Erythroblast (primary cell): ENCODE measurements around the gene RBM17.
"Not testable (repeated sequence)": the region's sequence is repeated elsewhere in the genome, so short reads cannot be mapped to it uniquely, and the experiment has no call there.

Source experiments
- DNase-seq, 2 experiments: peaks; one replicate each; lab custom pipeline; 2025; lab: John Stamatoyannopoulos, UW
- GATA1 ChIP-seq: IDR thresholded peaks from 2 replicates; pipeline ENCODE4 v1.6.1; 2011; ENCODE audit warnings: low read depth, mild to moderate bottlenecking, control low read depth, low read length, moderate library complexity
- POLR2A ChIP-seq: IDR thresholded peaks from 2 replicates; pipeline ENCODE4 v1.6.1; 2011; ENCODE audit warnings: mild to moderate bottlenecking, low read length

The RBM17 gene

DNA sequence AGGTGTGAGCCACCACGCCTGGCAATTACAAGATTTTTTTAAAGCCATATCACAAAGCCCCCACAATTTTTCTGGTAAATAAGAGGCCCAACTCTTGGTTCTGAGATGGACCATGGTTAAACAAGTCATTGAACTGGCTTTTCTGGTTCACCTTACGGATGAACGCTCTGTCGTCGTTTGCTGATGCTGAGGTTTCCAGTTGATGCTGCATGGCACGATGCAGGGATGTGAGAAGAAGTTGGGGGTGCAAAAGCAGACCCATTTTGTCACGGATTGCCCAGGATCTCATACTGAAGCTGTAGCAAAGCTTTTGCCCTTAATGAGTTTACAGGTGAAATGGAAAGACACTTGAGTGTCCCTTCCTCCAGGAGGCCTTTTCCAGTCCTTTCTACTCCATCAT is 24.7 kb upstream of the RBM17 start:
- no peak for DNase-seq
- TF ChIP-seq GATA1: no peak
- no peak for TF ChIP-seq POLR2A

DNA sequence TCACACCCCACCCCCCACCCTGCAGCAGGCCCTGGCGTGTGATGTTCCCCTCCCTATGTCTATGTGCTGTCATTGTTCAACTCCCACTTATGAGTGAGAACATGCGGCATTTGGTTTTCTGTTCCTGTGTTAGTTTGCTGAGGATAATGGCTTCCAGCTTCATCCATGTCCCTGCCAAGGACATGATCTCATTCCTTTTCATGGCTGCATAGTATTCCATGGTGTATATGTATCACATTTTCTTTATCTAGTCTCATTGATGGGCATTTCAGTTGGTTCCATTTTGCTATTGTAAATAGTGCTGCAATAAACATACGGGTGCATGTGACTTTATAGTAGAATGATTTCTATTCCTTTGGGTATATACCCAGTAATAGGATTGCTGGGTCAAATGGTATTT is 24.1 kb upstream of the RBM17 start:
- not testable (repeated sequence) for DNase-seq

DNA sequence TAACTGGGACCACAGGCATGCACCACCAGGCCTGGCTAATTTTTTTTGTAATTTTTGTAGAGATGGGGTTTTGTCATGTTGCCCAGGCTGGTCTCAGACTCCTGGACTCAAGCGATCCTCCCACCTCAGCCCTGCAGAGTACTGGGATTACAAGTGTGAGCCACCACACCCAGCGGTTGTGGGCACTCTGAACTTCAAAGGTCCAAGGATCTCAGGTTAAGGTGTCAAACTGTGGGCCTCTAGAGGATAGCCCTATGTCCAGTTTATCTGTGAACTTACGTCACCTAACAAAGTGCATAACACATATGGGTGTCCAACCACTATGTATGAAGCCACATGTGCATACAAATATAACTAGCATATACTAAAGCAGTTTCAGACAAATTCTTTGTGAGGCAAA is 23.4 kb upstream of the RBM17 start:
- DNase-seq: no peak
- TF ChIP-seq GATA1 (no peak), POLR2A (no peak)

DNA sequence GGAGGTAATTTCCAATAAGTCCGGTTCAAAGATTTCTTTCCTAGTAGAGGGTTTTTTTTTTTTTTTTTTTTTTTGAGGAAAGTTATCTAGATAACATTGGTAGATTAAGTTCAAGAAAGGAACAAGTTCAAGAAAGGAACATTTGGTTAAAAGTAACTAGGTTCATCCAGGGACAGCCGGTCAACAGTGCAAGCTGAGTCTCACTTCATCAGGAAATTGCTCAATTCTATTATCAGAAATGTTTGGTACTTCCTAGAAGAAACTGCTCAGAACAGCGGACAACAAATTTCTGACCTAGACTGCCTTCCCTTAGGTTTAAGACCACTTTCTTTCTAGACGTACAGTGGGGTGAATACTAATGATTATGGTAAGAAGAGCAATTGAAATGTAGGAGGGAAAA is 23.0 kb upstream of the RBM17 start:
- DNase-seq: no peak
- TF ChIP-seq POLR2A: no peak
- TF ChIP-seq GATA1: no peak

DNA sequence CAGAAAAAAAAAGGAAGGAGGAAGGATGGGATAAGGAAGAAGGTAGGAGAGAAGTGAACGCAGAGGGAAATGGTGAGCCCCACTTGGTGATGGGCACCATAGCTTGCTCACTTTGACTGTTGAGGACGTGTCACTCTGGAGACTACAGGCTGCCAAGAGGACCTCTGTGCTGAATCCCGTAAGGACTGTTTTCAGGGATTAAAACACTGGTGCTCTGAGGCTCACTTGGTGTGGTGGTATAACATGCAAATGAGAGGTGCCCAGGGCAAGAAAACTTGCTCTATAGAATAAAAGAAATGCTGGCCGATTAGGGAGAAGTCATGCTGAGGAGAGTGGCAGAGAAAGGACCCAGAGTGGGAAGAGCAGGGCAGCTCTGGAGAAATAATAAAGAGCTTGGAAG is 21.4 kb upstream of the RBM17 start:
- no peak for DNase-seq
- no peak for TF ChIP-seq POLR2A
- no peak for TF ChIP-seq GATA1

DNA sequence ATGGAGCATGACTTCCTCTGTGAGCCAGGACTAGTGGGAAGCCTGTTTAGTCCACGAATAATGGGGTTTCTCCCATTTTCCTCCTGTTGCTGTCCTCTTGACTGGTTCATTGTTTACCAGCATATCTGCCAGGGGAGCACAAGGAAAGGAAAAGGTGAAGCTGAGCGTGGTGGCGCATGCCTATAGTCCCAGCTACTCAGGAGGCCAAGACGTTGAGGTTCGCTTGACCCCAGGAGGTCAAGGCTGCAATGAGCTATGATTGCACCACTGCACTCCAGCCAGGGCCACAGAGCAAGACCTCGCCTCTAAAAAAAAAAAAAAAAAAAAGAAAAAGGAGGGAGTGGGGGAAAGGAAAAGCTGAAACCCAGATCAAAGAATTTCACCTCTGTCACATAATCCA is 20.8 kb upstream of the RBM17 start:
- TF ChIP-seq POLR2A: no peak
- DNase-seq: no peak

DNA sequence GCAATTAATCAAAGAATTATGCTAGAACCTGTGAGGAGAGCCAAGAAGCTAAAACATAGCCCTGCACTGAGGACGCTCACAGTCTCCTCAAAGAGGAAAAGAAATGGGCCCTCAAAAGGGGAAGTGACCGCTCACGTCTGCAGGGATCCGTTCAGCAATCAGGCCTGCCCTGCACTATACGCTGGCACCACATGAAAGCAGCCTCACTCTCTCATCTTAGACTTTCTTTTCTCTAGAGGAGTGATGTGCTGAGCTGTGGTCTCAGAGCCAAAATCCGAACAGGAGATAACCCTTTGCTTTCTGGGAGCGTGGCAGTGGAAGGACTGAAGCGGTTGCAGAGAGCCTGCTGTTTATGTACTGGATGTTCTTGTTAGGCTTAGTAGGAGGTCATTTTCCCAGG is 20.4 kb upstream of the RBM17 start:
- DNase-seq: no peak
- no peak for TF ChIP-seq POLR2A
- TF ChIP-seq GATA1: no peak

DNA sequence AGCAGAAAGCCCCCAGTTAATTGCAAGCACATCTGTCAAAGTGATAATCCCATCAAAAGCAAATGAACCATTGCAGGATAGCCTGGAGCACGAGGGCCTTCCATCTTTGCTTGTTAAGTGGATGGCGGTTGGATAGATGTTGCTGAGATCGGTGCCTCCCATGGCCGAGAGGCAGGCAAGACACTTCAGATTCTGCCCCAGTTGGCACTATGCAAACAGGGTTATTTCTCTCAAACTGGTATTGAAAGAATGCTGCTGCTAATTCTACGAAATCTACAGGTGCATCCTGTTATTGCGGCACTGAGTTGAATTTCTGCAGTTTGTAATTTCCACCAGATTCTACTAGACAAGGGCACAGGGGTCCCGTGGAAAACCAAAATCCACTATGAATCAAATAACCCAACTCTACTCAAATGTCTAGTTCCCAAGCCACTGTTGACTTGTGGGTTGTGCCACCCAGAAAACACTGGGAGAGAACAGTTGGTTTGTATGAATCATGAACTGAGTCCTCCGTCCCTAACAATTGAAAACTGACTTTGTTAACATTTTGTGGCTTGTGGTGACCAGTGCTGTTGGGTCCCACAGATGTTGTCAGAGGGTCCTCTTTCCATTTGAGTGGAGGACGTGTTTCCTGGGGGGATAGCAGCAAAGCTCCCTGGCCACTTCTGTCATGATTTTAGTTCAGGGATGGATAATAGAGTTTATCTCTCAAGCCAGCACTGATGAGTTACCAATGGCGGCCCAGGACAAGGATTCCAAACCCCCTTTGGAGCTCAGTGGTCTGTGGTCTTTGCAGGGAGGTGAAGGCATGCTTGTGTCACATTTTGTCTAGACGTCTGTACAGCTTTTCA is 19.5 kb upstream of the RBM17 start:
- no peak for DNase-seq
- TF ChIP-seq POLR2A (no peak), GATA1 (no peak)

DNA sequence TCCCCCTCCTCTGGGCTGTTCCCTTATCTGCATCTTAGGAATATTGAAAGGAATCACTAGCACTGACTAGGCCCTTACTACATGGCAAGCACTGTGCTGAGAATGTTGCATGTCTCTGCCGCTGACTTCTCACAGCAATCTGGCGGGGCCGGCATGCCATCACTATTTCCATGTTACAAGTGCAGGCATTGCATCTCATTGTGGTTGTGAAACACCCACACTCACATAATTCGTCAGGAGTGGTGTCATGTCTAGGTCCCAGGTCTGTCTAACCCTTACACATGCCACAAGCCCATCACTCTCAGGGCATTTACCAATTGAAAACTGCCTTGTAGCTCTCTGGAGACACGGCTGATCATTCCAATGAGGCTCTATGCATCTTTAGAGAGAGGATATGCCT is 18.2 kb upstream of the RBM17 start:
- DNase-seq: no peak
- no peak for TF ChIP-seq GATA1
- TF ChIP-seq POLR2A: no peak

DNA sequence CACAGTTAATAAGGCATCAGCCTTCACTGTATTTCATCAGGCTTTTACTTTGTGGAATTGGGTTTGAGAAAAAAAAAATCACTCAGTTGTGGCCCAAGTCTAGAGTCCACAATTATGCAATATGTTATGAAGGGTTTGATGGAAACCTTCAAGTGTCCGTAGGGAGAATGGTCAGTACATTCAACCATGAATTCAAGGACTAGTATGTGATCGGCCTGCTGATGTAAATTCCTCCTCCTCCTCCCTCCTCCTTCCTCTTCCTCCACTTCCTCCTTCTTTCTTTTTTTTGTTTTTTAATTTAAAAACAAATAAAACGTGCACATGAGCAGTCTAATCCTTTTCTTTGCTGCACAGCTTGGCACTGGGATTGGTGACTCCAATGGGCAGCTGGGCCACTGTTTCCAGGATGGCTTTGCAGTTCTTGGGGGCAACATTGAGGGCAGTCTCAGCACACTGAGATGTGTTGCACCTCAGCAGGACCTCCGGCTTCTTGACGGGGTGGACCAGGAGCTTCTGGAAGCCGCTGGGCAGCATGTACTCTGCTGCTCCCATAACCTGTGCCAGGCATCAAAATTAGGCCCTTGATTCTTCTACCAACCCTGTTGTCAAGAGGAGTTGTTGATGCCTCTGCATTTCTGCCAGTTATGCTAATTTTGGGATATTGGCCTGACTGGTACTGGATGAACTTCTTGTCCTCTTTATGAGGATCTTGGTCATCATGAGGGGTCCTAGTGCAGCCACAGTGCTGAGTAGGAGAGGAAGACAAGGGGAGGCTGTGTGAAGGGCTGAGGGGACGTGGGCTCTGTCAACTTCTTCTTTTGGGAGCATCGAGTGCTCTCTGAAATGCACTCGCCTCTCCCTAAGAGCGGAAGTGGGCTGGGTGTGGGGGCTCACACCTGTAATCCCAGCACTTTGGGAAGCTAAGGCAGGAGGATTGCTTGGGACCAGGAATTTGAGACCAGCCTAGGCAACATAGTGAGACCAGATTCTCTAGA is 17.4 kb upstream of the RBM17 start:
- TF ChIP-seq GATA1 (no peak), POLR2A (no peak)
- DNase-seq: no peak

DNA sequence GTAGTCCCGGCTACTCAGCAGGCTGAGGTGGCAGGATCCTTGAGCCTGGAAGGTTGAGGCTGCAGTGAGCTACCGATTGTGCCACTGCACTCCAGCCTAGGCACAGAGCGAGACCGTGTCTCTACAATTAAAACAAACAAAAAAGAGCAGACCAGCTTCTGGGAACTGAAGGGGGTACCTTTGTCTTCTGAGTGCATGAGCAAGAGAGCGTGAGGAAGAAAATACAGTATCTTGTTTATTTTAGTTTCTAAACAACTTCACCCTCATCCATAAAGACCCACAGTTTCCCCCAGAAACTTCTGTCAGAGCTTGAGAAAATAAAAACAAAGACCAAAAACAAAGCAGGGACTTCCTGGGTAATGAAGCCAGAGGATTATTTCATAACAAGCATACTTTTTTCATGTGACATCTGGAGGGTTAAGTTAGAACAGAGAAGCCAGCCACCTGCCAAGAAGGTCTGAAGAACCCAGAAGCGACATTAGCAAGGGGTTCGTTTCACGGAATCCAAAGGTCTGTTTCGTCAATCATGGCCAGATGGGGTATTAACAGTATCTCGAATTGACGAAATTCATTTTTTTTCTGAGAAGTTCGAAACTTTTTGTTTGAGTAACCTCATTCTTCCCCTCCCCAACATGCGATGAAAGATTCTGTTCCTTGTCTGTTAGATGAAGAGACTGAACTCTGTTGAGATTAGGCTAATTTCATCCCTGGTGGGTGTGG is 16.5 kb upstream of the RBM17 start:
- TF ChIP-seq POLR2A (no peak), GATA1 (no peak)
- DNase-seq: no peak

DNA sequence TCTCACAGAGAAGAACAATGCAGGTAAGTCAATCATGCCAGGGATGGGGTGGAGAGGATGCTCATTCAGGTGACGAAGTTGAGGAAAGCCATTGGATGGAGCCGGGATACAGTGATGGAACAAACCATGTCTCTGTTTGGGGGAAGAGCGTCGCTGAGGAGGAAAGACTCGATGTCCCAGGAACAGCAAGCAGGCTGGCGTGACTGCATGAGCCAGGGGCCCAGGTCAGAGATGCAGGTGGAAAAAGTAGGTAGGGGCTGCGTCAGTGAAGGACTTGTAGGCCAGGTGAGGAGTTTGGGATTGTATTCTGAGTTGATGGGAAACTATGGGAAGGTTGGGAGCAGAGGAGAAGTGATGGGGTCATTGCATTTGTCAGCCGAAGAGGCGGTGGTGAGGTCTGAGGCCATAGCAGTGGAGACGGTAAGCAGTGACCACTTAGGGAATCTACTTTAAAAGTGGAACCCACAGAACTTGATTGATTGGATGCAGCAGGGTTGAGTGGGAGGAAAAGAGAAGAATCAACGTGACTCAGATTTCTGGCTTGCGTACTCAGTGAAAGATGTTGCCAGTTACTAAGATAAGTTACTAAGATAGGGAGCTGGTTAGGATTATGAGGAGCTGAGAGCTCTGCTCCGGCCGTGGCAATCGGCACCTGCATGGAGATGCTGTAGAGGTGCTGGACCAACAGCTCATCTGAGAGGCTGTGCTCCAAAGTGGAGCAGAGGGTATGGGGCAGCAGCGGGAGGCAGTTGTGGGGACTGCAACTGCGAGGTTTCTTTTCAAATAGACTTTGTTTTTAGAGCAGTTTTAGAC is 14.1 kb upstream of the RBM17 start:
- no peak for DNase-seq
- no peak for TF ChIP-seq POLR2A
- TF ChIP-seq GATA1: no peak
